B cell (primary cell): Measurements from ENCODE around the gene ERAP2.

Experiments used
- CTCF ChIP-seq: fragments of 200-600 bp; IDR thresholded peaks from one replicate; pipeline ENCODE4 v1.8.0; 2022; ENCODE audit warnings: antibody characterized with exemption, mild to moderate bottlenecking
- EZH2 ChIP-seq: IDR thresholded peaks from 2 replicates; pipeline ENCODE4 v1.6.1; 2012; ENCODE audit warnings: borderline replicate concordance, low read depth, mild to moderate bottlenecking, moderate library complexity, low read length; ENCODE audit not compliant: insufficient read depth, poor library complexity, severe bottlenecking

- TF ChIP-seq CTCF (no peak), EZH2 (no peak)
Observed at GRCh38 chr5:96856371-96856770, 19.9 kb upstream of the ERAP2 start.
